Stimulated activated CD8-positive, alpha-beta memory T cell treated with anti-CD3 and anti-CD28 coated beads, Interleukin-15, amount 100 ng/mL, for 4 hours (primary cell): ENCODE measurements around the gene DHRS9.
"Not testable (repeated sequence)": the region's sequence is repeated elsewhere in the genome, so short reads cannot be mapped to it uniquely, and the experiment has no call there.

ENCODE experiments used
- DNase-seq, 2 donors: peaks; one replicate each; pipeline ENCODE4 v3.0.0-alpha.2; 2020; ENCODE audit warnings: low read depth in 2 of 2

DHRS9 gene

GRCh38 chr2:169069341-169069740 lies at the start of gene DHRS9:
Gene DHRS9 (plus strand): TSS chr2:169069563. CDS start chr2:169081582, 12,019 bp downstream.
- no peak for DNase-seq

- DNase-seq, result no peak
Observed at GRCh38 chr2:169023161-169023560, 46.2 kb upstream of the DHRS9 start.

- no peak for DNase-seq
Observed at GRCh38 chr2:169026056-169026455, 43.3 kb upstream of the DHRS9 start.

GRCh38 chr2:169027234-169027633 lies 42.1 kb upstream of the DHRS9 start:
- DNase-seq, result no peak

GRCh38 chr2:169029341-169029740 lies 40.0 kb upstream of the DHRS9 start:
- DNase-seq, result no peak

GRCh38 chr2:169031202-169031601 lies 38.2 kb upstream of the DHRS9 start, which contains the start of gene ABCB11:
Gene ABCB11 (minus strand): TSS chr2:169031324. CDS start chr2:169018125, 13,199 bp downstream.
- DNase-seq, result no peak

- no peak for DNase-seq
Observed at GRCh38 chr2:169034256-169034655, 35.1 kb upstream of the DHRS9 start.

GRCh38 chr2:169034984-169035544 lies 34.3 kb upstream of the DHRS9 start:
- no peak for DNase-seq

- no peak for DNase-seq
Observed at GRCh38 chr2:169035887-169036286, 33.5 kb upstream of the DHRS9 start.

GRCh38 chr2:169036736-169037440 lies 32.5 kb upstream of the DHRS9 start:
- no peak for DNase-seq

GRCh38 chr2:169038338-169038757 lies 31.0 kb upstream of the DHRS9 start:
- DNase-seq, result no peak

- no peak for DNase-seq
Observed at GRCh38 chr2:169039702-169040101, 29.7 kb upstream of the DHRS9 start.

GRCh38 chr2:169041594-169041993 lies 27.8 kb upstream of the DHRS9 start:
- DNase-seq, result no peak

- no peak for DNase-seq
Observed at GRCh38 chr2:169042856-169043255, 26.5 kb upstream of the DHRS9 start.

GRCh38 chr2:169046440-169047151 lies 22.8 kb upstream of the DHRS9 start:
- DNase-seq, result no peak

GRCh38 chr2:169047256-169048250 lies 21.8 kb upstream of the DHRS9 start:
- no peak for DNase-seq

- DNase-seq, result no peak
Observed at GRCh38 chr2:169049142-169049541, 20.2 kb upstream of the DHRS9 start.

- no peak for DNase-seq
Observed at GRCh38 chr2:169050476-169051240, 18.7 kb upstream of the DHRS9 start.

GRCh38 chr2:169054575-169054974 lies 14.8 kb upstream of the DHRS9 start:
- not testable (repeated sequence) for DNase-seq

GRCh38 chr2:169064199-169064598 lies 5.2 kb upstream of the DHRS9 start:
- DNase-seq, result not testable (repeated sequence)

- no peak for DNase-seq
Observed at GRCh38 chr2:169065422-169065821, 3.9 kb upstream of the DHRS9 start.
